ENCODE measurements around the gene COL6A2.

DNA sequence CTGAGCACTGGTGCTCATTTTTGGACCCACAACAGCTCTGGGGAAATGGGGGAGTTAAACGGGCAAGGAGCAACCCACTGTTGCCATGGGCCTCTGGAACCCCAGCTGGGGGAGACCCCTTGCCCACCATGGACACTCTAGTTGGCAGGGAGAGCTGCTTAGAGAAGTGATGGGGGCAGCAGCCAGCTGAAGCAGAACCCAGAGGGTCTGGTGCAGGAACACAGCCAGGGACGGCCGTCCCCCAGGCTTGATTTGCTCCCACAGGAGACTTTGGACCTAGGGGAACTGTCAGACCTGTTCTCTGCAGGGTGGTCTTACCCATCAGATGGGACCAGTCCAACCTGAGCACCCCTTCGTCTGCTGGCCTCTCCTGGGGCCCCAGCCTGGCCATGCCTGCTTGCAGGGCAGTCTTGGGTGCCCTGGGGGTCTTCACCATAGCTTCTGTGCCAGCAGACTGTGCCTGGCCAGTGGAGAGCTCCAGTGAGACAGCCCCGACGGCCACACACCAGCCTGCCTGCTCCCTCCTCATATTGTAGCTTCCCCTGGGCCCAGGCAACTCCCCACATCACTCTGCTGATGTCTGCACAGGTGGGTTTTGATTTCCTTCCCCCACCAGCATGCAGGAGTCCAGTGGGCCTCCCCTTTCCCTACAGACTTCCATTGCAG lies 75.1 kb downstream of the COL6A2 start:
- TF ChIP-seq, protein P1, sequence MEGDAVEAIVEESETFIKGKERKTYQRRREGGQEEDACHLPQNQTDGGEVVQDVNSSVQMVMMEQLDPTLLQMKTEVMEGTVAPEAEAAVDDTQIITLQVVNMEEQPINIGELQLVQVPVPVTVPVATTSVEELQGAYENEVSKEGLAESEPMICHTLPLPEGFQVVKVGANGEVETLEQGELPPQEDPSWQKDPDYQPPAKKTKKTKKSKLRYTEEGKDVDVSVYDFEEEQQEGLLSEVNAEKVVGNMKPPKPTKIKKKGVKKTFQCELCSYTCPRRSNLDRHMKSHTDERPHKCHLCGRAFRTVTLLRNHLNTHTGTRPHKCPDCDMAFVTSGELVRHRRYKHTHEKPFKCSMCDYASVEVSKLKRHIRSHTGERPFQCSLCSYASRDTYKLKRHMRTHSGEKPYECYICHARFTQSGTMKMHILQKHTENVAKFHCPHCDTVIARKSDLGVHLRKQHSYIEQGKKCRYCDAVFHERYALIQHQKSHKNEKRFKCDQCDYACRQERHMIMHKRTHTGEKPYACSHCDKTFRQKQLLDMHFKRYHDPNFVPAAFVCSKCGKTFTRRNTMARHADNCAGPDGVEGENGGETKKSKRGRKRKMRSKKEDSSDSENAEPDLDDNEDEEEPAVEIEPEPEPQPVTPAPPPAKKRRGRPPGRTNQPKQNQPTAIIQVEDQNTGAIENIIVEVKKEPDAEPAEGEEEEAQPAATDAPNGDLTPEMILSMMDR (IDR thresholded peaks at IDR 0.05), result no peak
- TF ChIP-seq POLR2A (IDR thresholded peaks at IDR 0.05) (no peak), EP300 (IDR thresholded peaks at IDR 0.05) (no peak)
